OCI-LY3 (cell line): Measurements from ENCODE around the gene TAF5.

Source experiments
- EZH2phosphoT487 ChIP-seq: fragments of 200-600 bp; shearing (Covaris generic); IDR thresholded peaks from 2 replicates; pipeline ENCODE4 v1.6.1; 2018; ENCODE audit warnings: antibody characterized with exemption, mixed run types, low read depth
- TF ChIP-seq, protein P1 (sequence below): fragments of 200-600, 300-600 bp; sonication (generic); IDR thresholded peaks from 2 replicates; pipeline ENCODE4 v1.5.1; 2014; ENCODE audit warnings: antibody characterized with exemption, low read length, low read depth

DNA sequence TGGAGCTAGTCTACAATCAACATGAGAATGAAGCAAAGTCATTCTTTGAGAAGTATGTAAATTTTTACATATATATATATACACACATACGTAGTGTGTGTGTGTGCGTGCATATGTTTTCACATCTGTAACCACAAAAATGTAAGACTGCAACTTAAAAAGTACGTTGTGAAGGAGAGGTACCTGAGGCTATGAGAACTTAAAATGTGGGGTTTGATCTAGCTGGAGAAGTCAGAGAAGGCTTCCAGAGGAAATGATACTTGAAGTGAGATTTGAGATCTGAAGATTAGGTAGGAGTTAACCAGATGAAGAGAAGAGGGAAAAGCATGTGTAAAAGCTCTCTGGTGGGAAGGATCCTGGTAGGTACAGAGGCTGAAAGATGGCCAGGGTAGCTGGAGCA is 5.8 kb downstream of the TAF5 start:
- TF ChIP-seq, protein P1, sequence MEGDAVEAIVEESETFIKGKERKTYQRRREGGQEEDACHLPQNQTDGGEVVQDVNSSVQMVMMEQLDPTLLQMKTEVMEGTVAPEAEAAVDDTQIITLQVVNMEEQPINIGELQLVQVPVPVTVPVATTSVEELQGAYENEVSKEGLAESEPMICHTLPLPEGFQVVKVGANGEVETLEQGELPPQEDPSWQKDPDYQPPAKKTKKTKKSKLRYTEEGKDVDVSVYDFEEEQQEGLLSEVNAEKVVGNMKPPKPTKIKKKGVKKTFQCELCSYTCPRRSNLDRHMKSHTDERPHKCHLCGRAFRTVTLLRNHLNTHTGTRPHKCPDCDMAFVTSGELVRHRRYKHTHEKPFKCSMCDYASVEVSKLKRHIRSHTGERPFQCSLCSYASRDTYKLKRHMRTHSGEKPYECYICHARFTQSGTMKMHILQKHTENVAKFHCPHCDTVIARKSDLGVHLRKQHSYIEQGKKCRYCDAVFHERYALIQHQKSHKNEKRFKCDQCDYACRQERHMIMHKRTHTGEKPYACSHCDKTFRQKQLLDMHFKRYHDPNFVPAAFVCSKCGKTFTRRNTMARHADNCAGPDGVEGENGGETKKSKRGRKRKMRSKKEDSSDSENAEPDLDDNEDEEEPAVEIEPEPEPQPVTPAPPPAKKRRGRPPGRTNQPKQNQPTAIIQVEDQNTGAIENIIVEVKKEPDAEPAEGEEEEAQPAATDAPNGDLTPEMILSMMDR: no peak
- no peak for TF ChIP-seq EZH2phosphoT487
